Chondrocyte (in vitro differentiated cells): Measurements from ENCODE around the gene TOX2. TPM values are rescaled to one million over a fixed set of nuclear protein-coding genes. Genes with fewer than 3 reads are reported as not detected.

ENCODE experiments used
- DNase-seq: peaks from one replicate; pipeline ENCODE4 v3.0.0; 2021; ENCODE audit warnings: mixed read lengths, low spot score
- H3K27ac Mint-ChIP-seq: one replicate; pipeline ENCODE4 v1.8.0; 2021; ENCODE audit warnings: mild to moderate bottlenecking, moderate library complexity, mixed read lengths; ENCODE audit not compliant: unreplicated experiment
- H3K27me3 Mint-ChIP-seq: 2 replicates; pipeline ENCODE4 v1.8.0; 2021; ENCODE audit warnings: low read depth, mixed read lengths
- H3K36me3 Mint-ChIP-seq: 2 replicates; pipeline ENCODE4 v1.8.0; 2021; ENCODE audit warnings: low read depth, mixed read lengths
- H3K4me1 Mint-ChIP-seq: 2 replicates; pipeline ENCODE4 v1.8.0; 2021; ENCODE audit warnings: low read depth, mild to moderate bottlenecking, mixed read lengths
- H3K4me3 Mint-ChIP-seq: one replicate; pipeline ENCODE4 v1.8.0; 2021; ENCODE audit warnings: mild to moderate bottlenecking, moderate library complexity, mixed read lengths; ENCODE audit not compliant: unreplicated experiment
- H3K9me3 Mint-ChIP-seq: 2 replicates; pipeline ENCODE4 v1.8.0; 2021; ENCODE audit warnings: low read depth, mixed read lengths
- total RNA-seq: library from RNA; stranded (reverse); gene quantifications from 3 replicates; pipeline ENCODE4 v1.2.1, GENCODE V29; 2021
- TF ChIP-seq, protein P1 (sequence below): fragments of 200-600 bp; sonication (generic); IDR thresholded peaks from 2 replicates; pipeline ENCODE4 v1.5.0; 2021; ENCODE audit warnings: antibody characterized with exemption, mild to moderate bottlenecking, moderate library complexity

Gene TOX2
- total RNA-seq, 1 donor from 2014 or later, result 0.12 TPM

DNA sequence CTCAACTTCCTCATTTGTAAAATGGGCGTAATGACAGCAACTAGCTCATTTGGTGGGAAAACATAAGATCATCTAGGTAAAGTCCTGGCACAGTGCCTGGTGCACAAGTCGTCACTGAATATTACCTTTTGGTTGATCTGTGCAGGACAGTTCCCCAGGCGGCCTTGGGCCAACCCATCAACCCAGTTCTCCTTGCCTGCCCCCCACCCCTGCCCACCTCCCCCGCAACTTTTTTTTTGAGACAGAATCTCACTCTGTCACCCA is 173.1 kb downstream of the TOX2 start:
- TF ChIP-seq, protein P1, sequence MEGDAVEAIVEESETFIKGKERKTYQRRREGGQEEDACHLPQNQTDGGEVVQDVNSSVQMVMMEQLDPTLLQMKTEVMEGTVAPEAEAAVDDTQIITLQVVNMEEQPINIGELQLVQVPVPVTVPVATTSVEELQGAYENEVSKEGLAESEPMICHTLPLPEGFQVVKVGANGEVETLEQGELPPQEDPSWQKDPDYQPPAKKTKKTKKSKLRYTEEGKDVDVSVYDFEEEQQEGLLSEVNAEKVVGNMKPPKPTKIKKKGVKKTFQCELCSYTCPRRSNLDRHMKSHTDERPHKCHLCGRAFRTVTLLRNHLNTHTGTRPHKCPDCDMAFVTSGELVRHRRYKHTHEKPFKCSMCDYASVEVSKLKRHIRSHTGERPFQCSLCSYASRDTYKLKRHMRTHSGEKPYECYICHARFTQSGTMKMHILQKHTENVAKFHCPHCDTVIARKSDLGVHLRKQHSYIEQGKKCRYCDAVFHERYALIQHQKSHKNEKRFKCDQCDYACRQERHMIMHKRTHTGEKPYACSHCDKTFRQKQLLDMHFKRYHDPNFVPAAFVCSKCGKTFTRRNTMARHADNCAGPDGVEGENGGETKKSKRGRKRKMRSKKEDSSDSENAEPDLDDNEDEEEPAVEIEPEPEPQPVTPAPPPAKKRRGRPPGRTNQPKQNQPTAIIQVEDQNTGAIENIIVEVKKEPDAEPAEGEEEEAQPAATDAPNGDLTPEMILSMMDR, result no peak
- no peaks in the 10 kb centered on the region for H3K9me3 Mint-ChIP-seq
- H3K4me3 Mint-ChIP-seq, result no peak overlapping the region
- no peak for DNase-seq
- no peak overlapping the region for H3K27ac Mint-ChIP-seq
- H3K27me3 Mint-ChIP-seq, result no peaks in the 10 kb centered on the region
- H3K36me3 Mint-ChIP-seq, result no peaks in the 10 kb centered on the region
- peaks cover 8% of the 10 kb centered on the region for H3K4me1 Mint-ChIP-seq

DNA sequence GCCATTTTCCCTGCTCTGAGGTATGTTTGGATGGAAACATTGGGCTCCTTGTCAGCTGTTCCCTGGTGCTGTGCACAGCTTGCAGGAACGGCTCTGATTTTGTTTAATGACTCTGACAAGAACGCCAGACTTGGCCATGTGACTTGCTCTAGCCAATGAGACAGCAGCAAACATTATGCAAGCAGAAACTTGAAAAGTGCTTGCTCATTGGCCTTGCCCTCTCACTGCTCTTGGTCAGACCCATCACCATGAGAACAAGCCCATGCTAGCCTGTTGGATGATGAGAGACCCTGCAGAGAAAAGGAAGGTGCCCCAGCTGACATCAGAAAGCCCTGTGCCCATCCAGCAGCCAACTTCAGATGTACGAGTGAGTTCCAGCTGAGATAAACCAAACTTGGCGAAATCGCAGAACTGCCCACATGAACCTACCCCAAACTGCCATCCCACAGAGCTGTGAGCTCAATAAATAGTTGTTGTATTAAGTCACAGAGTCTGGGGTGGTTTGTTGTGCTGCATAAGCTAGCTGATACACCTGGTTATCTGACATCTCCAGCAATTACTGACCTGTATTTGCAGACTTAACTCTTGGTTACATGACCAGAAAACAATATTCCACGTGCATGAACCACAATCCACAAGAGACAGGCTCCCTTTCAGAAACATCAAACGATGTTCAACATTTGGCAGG is 175.5 kb downstream of the TOX2 start:
- Mint-ChIP-seq H3K4me1 (no peaks in the 10 kb centered on the region), H3K4me3 (no peak overlapping the region), H3K36me3 (no peaks in the 10 kb centered on the region), H3K27ac (no peak overlapping the region), H3K9me3 (no peaks in the 10 kb centered on the region), H3K27me3 (no peaks in the 10 kb centered on the region)
- TF ChIP-seq, protein P1, result no peak
- DNase-seq, result no peak

DNA sequence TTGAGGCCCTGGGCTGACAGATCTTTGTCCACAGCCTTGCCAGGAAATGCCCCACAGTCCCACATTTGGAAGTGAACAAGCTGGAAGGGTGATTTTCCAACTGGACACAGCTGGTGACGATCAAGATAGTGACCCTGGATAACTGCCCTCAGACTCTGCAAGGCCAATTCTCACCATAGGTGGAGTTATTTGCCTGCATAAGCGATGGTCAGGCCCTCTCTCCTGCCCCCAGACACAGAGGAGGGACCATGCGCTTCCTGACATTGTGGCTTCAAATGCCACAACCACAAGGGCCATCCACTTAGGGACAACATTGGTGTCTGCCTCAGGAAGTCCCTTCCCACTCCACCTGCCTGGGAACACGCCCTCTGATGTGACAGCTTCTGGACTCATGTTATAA is 176.4 kb downstream of the TOX2 start:
- H3K4me3 Mint-ChIP-seq, result no peak overlapping the region
- DNase-seq, result no peak
- H3K27ac Mint-ChIP-seq, result no peak overlapping the region
- TF ChIP-seq, protein P1, result peak; percentile 11
- H3K4me1 Mint-ChIP-seq, result no peaks in the 10 kb centered on the region
- H3K36me3 Mint-ChIP-seq, result no peaks in the 10 kb centered on the region
- H3K27me3 Mint-ChIP-seq, result no peaks in the 10 kb centered on the region
- H3K9me3 Mint-ChIP-seq, result no peaks in the 10 kb centered on the region

DNA sequence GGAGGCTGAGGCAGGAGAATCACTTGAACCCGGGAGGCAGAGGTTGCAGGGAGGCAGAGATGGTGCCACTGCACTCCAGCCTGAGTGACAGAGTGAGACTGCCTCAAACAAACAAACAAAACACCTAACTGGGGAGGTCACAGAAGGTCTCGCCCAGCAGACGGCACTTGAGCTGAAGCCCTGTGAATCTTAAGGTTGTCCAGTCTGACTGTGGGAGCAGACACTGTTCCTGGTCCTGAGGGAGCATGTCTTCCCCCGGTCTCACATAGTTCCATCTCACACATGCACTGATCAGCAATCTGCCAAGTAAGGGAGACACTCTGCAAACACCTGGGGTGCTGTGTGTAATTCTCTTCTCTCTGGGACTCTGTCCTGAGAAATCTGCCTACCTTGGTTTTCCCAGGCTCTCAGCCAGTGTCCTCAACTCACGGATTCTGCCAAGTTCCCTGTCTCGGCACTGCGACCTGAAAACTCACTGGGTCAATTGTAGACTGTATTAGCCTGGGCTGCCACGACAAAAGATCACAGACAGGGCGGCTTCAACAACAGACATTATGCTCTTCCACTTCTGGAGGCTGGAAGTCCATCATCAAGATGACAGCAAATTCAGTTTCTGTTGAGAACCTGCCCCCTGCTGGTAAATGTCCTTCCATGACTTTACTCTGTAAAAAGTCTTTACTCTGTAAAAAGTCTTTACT is 178.0 kb downstream of the TOX2 start:
- no peaks in the 10 kb centered on the region for H3K9me3 Mint-ChIP-seq
- H3K4me1 Mint-ChIP-seq, result no peaks in the 10 kb centered on the region
- DNase-seq, result no peak
- H3K27me3 Mint-ChIP-seq, result no peaks in the 10 kb centered on the region
- no peak overlapping the region for H3K4me3 Mint-ChIP-seq
- H3K36me3 Mint-ChIP-seq, result no peaks in the 10 kb centered on the region
- TF ChIP-seq, protein P1, result peak; percentile 76
- no peak overlapping the region for H3K27ac Mint-ChIP-seq

DNA sequence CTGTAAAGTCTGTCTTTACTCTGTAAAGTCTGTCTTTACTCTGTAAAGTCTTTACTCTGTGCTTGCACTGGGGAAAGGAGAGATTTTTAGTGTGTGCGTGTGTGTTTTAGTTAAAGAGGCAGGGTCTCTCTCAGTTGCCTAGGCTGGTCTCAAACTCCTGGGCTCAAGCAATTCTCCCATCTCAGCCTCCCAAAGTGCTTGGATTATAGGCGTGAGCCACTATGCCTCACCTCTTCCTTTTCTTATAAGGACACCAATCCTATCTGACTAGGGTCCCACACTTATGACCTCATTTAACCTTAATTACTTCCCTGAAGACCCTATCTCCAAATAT is 178.6 kb downstream of the TOX2 start:
- no peak overlapping the region for H3K27ac Mint-ChIP-seq
- H3K4me3 Mint-ChIP-seq, result no peak overlapping the region
- no peaks in the 10 kb centered on the region for H3K27me3 Mint-ChIP-seq
- DNase-seq, result no peak
- H3K4me1 Mint-ChIP-seq, result no peaks in the 10 kb centered on the region
- no peaks in the 10 kb centered on the region for H3K36me3 Mint-ChIP-seq
- no peaks in the 10 kb centered on the region for H3K9me3 Mint-ChIP-seq
- TF ChIP-seq, protein P1, result peak; percentile 24
